GM18511 (cell line): ENCODE measurements around the gene NEK7.

Experiments used
- ATAC-seq: cut with Tn5 transposase; IDR thresholded peaks from one replicate; pipeline ENCODE4 v1.9.1; 2021; ENCODE audit warnings: mild to moderate bottlenecking, moderate library complexity; ENCODE audit not compliant: unreplicated experiment

The NEK7 gene

DNA sequence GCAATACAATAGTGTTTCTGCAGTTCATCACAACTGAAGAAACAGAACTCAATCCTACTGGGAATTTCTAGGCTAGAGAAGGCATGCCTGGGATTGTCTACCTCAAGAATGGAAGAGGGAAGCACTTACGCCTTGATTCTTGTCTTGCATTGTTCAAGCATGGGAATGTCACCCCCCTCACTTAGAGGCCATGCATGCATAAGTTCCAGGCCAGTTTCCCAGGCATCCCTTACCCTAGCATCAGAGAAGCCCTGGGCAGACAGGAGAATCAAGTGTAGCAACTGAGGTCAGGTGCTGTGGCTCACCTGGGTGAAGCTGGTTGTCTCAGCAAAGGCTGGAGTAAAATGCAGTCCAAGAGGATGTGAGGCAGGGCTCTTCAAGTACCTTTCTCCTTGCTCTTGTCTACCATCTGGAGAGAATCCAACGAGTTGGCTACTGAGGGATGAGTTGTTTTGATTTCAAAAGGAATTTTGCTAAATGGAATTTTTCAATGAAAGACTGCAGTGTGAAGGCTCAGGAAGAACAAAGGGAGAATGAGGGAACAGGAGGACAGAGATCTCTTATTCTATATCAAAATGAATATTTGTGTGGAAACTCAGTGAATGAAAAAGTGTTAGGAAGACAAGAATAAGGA is 174.3 kb downstream of the NEK7 start:
- ATAC-seq, result no peak

DNA sequence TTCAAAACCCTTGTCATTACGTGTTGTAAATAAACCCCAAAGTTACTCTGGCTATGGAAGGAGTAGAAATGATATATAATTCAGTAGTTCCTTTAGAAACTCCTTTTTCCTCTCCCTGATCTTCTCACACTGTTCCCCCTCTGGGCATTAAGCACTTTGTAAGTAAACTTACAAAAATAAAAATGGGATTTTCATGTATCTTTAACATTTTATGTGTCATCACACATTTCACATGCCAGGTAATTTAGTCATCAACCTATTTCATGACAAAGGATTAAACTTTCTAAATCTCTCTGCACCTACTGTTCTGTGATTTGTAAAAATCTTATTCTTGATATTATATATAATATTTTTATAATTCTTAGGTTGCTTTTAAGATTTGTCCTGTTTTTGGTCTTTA is 176.9 kb downstream of the NEK7 start:
- ATAC-seq, result no peak

DNA sequence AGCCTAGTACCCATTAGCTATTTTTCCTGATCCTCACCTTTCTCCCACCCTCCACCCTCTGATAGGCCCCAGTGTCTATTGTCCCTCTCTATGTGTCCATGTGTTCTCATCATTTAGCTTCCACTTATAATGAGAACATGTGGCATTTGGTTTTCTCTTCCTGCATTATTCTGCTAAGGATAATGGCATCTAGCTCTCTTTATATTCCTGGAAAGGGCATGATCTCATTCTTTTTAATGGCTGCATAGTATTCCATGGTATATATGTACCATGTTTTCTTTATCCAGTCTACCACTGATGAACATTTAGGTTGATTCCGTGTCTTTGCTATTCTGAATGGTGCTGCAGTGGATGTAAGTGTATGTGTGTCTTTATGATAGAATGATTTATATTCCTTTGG is 178.9 kb downstream of the NEK7 start:
- ATAC-seq, result no peak

DNA sequence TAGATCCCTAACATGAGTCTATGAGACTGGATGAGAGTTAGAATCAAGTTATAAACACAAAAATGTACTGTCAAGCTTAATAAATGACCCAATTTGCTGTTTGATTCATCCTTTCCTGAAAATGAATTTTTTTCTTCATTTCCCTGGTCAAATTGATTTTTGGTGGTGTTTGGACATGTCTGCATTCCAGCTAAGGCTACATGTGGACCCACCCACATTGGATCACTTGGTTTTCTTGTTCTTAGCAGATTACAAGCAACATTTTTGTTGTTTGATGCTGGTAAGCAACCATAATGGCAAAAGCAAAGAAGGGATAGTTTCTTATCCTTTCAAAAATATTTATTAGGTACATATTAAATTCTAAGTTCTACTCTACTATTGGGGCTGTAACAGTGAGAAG is 181.1 kb downstream of the NEK7 start:
- no peak for ATAC-seq

DNA sequence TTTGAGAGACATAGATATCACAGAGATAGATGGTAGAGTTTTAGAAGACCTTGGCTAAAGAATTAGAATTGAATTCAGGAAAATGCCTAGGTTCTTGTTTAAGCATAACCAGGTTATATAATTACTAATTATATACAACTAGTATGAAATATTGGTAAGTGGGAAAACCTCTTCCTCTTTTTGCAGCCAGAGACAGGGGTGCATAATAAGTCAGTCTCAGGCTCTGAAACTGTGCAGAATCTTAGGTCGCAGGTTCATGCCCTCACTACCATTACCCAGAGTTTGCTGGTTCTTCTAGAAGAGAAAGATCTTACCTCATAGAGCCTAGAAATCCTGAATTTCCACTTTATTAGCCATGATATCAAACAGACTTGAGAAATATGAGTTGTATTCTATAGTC is 183.3 kb downstream of the NEK7 start:
- ATAC-seq, result peak; percentile 66

DNA sequence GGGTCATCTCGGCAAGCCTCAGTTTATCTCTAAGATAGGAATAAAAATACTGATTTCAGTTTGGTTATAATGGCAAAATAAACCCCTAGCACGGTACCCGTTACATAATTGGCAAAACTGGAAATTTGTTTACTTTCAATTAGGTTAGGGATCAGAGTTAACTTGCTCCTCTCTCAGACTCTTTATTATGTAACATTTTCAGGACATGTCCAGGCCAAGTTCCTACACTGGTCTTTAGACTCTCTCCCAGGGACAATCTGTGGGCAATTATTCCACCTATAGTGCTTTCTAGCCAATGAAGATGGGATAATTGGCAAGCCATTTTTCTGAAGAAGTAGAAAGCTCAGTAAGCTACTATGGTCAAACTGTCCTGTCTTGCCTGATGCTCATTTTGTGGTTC is 189.4 kb downstream of the NEK7 start:
- no peak for ATAC-seq

DNA sequence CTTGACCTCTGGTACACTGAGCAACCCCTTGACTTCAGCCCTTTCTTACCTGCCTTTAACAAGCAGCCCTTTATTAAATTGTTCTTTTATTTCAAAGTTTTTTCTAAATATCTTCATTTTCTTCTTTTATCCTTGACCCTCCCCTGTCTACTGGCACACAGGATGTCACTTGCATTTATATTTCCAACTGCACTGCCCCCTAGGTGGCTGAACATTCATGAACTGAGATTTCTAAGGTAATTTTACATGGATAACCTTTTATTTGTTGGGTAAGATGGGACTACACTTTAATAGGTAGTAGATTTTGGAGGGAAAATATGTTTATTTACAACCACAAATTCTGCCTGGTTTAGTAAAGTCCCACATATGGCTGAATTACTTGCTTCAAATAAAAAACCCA is 193.7 kb downstream of the NEK7 start:
- no peak for ATAC-seq

DNA sequence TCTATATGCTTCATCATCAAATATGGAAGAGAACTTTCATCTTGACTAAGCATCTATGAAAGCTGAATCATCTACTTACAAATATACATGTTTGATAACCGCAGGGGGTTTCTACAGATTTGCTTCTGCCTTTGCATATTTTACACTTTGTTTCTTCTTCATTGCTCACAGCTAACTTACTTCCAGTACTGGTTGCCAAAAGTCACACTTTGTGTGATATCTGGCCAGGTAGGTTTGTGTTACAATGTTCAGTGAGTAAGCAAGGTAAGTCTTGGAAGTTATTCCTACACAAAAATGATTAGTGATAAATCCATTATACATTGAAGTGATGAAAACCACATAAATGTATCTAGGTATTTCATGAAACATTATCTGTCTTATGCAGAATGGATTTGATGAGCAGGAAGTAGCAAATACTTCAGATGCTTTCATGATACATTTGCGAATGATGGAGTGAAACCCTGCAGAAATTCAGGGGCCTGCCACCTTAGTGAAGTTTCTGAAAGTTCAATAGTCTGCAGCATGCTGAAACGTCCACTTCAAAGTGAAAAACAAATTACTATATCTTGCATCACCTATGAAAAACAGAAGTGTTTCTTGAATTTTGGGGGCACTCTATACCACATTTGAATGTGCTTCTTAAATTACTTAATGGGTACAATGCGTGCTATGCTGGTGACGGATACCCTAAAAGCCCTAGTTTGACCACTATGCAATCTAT is 196.3 kb downstream of the NEK7 start:
- peak; percentile 89 for ATAC-seq

DNA sequence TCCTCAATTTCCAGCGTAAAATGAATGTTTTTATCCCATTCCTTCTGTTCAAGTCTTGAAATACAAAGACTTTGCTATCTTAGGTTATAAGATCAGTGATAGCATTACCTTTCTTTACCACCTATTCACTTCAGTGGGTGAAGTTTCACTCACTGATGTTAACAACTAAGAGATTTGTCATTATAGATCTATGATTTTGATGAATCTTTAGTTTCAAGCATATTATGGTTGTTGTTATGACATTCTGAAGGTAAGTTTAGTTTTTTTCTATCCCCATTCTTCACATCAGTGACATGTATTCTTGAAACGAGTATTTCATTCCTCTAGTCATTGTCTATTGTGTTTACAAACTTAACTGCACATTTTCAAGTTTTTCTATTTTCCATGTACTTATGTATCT is 201.1 kb downstream of the NEK7 start:
- ATAC-seq, result no peak

DNA sequence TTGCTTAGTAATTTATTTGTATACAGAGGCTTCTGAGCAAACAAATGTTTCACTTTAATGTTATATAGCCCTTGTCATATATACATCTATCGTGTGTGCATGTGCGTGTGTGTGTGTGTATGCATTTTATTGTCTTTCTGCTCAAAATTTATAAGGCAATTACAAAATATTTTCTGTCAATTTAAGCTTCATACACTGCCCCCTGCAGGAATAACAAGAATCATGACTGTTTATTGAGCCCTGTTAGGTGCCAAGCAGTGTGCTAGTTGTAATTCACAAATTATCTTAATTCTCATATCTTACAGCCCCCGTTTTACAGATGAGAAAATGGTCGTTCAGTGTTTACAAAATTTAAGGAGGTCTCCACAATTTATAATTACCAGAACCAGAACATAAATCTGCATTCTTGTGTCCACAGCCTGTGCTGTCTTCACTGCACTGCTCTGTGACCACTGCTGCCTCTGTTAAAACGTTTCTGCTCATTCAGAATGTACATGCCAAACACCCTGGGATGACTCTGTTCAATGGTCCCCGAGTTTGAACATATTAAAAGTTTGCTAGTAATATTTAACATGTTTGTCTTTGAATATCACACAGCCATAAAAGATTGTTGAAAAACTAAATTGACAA is 202.3 kb downstream of the NEK7 start:
- no peak for ATAC-seq

DNA sequence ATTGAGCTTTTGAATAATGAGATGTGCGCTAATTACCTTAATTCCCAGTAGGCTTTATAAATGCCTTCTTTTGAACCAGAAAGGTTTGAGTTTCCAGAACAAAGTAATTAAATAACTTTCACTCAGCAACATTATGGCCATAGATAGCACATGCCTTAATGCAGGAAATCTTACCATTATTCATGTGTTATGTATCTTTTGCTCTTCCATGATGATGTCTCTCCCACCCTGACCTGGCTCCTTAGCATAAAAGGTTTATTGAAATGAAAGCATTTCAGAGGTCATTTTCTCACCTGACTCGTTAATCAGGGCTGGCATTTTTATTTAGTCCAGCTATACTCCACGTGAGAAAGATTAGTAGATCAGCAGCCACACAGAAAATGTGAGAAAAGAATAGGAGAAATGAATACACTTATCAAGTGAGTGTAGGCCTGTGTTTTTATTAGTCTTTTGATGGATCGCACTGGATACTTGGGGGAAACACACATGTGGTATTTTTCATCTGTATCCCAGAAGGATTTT is 203.5 kb downstream of the NEK7 start:
- no peak for ATAC-seq

DNA sequence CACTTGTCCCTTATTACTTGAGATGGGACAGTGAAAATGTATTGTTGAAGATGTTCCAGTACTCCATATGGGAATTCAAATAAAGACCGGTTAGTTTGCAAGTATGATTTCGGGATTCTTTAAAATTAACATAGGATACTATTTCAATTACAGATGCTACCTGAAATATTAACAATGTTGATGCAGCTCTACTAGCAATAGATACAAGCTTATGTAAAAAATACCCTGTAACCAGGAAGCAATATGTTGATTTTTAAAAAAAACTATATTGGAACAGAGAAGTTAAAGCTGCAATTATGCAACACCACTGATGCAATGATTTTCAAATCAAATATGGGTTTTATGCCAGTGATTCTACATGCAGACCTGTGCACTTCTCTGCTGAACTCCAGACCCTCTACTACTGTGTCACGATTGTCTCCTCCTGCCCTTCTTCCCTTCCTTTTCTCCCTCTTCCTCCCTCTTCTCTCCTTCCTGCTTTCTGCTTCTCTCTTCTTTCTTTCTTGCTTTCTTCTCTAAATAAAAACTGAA is 204.5 kb downstream of the NEK7 start:
- no peak for ATAC-seq

DNA sequence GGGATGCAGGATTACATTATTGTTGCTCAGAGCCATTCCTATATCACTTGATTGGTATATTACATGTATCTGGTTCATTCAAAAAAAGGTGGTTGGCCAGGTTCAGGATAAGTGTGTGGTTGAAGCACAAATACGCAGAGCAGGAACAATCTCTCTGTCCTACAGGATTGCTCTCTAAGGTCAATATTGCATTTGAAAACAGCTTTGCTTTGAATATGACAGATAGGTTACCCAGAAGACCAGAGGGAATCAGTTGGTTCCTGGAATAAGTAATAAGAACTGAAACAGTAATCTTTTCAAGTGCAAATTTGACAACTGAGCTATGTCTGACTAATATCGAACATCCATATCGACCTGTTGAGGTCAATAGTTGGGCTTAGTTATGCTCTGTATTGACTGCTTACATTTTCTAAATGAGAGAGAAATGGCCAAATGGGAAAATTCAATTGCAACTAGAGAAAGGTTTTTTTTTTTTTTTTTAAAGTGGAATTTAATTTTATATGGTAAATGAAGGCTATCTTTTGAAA is 206.9 kb downstream of the NEK7 start:
- peak; percentile 58 for ATAC-seq

DNA sequence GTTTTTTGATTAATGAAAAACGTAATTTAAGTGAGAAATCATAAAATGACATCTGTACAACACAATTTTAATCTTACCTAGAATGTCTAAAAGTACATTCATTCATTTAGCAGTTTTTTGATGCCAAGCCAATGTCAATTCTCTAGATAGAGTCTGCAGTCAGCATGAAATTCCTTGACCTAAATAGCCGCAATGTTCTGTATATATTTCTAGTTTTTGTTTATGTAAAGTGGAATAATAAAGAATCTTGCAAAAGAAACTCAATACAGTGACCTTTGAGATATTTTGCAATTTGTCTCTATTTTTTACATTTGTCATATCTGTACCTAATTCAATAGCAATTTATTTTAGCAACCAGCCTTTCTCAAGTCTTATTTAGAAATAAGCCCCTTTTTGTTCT is 207.7 kb downstream of the NEK7 start:
- no peak for ATAC-seq

DNA sequence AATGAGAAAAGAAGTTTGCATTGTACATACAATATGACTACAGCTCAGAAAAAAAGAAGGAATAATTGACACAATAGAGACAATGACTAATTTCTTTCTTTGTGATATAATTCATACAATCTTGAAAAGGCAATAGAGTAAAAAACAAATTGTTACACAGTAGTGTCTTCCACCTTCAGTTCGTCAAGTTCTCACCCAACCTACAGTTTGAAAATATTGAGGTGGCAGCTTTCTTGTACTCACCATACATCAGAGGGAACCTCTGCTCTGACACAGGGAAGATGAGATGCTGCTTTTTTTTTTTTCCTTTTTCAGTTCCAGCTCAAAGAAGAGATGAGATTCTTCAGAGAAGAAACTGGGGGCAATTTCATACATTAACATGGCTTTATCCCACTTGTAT is 210.5 kb downstream of the NEK7 start:
- no peak for ATAC-seq

DNA sequence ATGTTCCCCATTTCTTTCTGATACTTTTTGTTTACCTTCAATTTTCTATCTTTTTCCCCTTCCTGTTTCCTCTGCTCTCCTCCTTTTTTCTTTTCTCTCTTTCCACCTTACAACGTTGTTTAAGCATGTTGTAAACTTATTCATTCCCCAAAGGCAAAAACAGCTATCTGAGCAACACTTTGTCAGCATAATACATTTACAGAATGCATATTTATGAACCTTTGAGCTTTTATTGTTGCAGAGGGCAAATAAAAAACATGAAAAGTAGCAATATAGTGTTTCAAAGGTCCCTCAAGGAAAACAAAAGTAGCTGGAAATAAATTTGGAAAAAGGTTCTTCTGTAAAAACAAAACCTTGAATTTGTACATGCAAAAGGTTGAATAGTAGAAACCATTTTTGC is 214.2 kb downstream of the NEK7 start:
- no peak for ATAC-seq
